Skeletal muscle tissue (tissue), 4 donors: ENCODE measurements around the gene MRPL27. TPM values are rescaled to one million over a fixed set of nuclear protein-coding genes. Genes with fewer than 3 reads are reported as not detected.

ENCODE experiments used
- H3K27ac ChIP-seq: one replicate; pipeline ENCODE4 v1.7.0; 2013; ENCODE audit warnings: mild to moderate bottlenecking, low read depth, low read length, inconsistent platforms
- H3K27me3 ChIP-seq, 3 donors: one replicate each; pipeline ENCODE4 v1.7.0; 2013; ENCODE audit warnings: low read length in 3 of 3; ENCODE audit not compliant: control insufficient read depth in 3 of 3, insufficient read depth in 3 of 3
- H3K36me3 ChIP-seq, 3 donors: one replicate each; pipeline ENCODE4 v1.7.0; 2013; ENCODE audit warnings: low read length in 3 of 3; ENCODE audit not compliant: control insufficient read depth in 3 of 3, insufficient read depth in 3 of 3
- H3K4me1 ChIP-seq, 3 donors: one replicate each; pipeline ENCODE4 v1.7.0; 2013; ENCODE audit warnings: low read length in 3 of 3, mild to moderate bottlenecking in 3 of 3; ENCODE audit not compliant: control insufficient read depth in 3 of 3, insufficient read depth in 3 of 3
- H3K4me3 ChIP-seq, 3 donors: one replicate each; pipeline ENCODE4 v1.7.0; 2013; ENCODE audit warnings: low read length in 3 of 3
- H3K9ac ChIP-seq, 3 donors: one replicate each; pipeline ENCODE4 v1.7.0; 2013; ENCODE audit warnings: low read length in 3 of 3, mild to moderate bottlenecking in 3 of 3, moderate library complexity in 2 of 3, low read depth in 1 of 3
- H3K9me3 ChIP-seq, 3 donors: one replicate each; pipeline ENCODE4 v1.7.0; 2013; ENCODE audit warnings: low read length in 3 of 3; ENCODE audit not compliant: control insufficient read depth in 3 of 3
- total RNA-seq: library from RNA; depleted of rRNA; stranded (reverse); fragments of >200 nt; gene quantifications from one replicate; pipeline ENCODE4 v1.2.3, GENCODE V29; 2014
- donor health status: Osteomylitis.

Gene MRPL27
- total RNA-seq, 1 donor from 2014 or later = 65.2 TPM

DNA sequence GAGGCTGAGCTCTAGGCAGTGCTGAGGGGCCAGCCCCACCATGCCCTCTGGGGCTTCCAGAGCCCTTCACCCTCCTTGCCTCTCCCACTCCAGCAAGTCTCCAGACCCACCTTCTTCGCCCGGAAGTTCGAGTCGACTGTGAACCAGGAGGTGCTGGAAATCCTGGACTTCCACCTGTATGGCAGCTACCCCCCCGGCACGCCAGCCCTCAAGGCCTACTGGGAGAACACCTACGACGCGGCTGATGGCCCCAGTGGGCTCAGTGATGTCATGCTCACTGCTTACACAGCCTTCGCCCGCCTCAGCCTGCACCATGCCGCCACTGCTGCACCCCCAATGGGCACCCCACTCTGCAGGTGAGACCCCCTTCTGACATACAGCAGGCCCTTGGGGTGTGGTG is 16.6 kb downstream of the MRPL27 start:
- peaks cover 51 to 55% (median 54%) of the 10 kb centered on the region in 3 donors for H3K36me3 ChIP-seq
- H3K27ac ChIP-seq = no peak overlapping the region
- no peak overlapping the region for H3K4me3 ChIP-seq
- no peak overlapping the region for H3K9ac ChIP-seq
- H3K27me3 ChIP-seq = no peaks in the 10 kb centered on the region
- peaks cover 0 to 2% (median 0%) of the 10 kb centered on the region in 3 donors for H3K4me1 ChIP-seq
- no peaks in the 10 kb centered on the region for H3K9me3 ChIP-seq

DNA sequence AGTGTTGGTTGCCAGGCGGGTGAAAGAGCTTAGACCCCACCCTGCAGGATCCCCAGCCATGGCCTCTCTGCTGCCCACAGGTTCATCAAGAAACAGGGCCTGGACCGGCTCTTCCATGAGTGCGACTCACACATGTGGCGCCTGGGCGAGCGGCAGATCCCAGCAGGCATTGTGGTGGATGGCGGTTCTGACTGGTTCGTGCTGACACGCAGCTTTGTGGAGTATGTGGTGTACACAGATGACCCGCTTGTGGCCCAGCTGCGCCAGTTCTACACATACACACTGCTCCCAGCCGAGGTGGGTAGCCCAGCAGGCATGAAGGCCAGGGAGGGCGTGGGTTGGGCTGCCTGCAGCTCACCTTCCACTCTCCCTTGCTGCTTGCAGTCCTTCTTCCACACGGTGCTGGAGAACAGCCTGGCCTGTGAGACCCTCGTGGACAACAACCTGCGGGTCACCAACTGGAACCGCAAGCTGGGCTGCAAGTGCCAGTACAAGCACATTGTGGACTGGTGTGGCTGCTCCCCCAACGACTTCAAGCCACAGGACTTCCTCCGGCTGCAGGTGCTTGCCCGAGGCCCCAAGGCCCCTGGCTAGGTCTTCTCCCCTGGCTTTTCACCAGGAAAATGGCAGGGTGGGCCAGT is 17.2 kb downstream of the MRPL27 start:
- H3K9me3 ChIP-seq = no peaks in the 10 kb centered on the region
- peaks cover 48 to 54% (median 54%) of the 10 kb centered on the region in 3 donors for H3K36me3 ChIP-seq
- H3K4me3 ChIP-seq = no peak overlapping the region
- no peak overlapping the region for H3K27ac ChIP-seq
- H3K4me1 ChIP-seq = peaks cover 0 to 2% (median 0%) of the 10 kb centered on the region in 3 donors
- H3K9ac ChIP-seq = no peak overlapping the region
- H3K27me3 ChIP-seq = no peaks in the 10 kb centered on the region

DNA sequence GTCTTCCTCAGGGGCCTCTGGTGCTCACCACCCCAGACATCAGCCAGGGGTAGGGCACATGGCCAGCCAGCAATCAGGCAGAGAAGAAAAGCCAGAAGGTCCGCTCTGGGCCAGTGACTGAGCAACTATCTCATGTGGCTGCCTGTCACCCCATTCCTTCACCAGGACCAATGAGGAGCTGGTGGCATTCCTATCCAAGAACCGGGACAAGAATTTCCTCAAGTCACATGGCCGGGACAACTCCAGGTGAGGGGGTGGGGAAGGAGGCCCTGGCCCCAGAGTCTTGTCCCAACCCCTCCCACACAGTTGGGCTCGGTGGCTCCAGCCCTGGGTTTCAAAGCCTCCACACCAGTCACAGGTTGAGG is 17.7 kb downstream of the MRPL27 start:
- H3K27me3 ChIP-seq = no peaks in the 10 kb centered on the region
- H3K36me3 ChIP-seq = peaks cover 48 to 54% (median 51%) of the 10 kb centered on the region in 3 donors
- no peak overlapping the region for H3K4me3 ChIP-seq
- H3K27ac ChIP-seq = no peak overlapping the region
- H3K9me3 ChIP-seq = no peaks in the 10 kb centered on the region
- H3K9ac ChIP-seq = no peak overlapping the region
- H3K4me1 ChIP-seq = peaks cover 0 to 2% (median 0%) of the 10 kb centered on the region in 3 donors

DNA sequence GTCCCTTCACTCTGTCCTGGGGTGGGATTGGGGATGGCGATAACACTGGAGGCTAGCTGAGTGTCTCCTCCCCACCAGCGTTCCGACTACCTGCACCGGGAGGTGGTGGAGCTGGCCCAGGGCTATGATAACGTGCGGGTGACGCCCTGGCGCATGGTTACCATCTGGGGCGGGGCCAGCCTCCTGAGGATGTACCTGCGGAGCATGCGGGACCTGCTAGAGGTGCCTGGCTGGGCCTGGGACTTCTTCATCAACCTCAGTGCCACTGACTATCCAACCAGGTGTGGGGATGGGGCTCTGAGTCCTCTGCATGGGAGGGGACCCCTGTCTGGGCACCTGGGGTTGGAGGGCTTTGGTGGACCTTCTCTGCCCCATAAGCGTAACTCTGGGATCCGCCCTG is 18.2 kb downstream of the MRPL27 start:
- Histone ChIP-seq H3K27ac (no peak overlapping the region), H3K36me3 (peaks cover 46 to 52% (median 49%) of the 10 kb centered on the region in 3 donors), H3K4me3 (no peak overlapping the region), H3K9me3 (no peaks in the 10 kb centered on the region), H3K4me1 (peaks cover 0 to 2% (median 0%) of the 10 kb centered on the region in 3 donors), H3K27me3 (no peaks in the 10 kb centered on the region), H3K9ac (no peak overlapping the region)

DNA sequence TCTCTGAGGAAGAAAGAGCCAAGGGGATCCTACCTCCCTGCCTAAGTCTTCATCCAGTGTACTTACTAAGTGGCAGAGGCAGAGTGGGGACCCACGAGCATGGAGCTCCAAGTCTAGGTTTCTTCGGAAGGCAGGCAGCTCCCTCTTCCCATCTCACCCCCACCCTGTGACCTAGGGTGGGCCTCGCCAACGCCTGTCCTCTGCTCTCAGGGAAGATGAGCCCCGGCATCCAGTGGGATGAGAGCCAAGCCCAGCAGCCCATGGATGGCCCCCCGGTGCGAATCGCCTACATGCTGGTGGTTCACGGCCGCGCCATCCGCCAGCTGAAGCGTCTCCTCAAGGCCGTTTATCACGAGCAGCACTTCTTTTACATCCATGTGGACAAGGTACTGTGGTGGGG is 18.8 kb downstream of the MRPL27 start:
- Histone ChIP-seq H3K9ac (no peak overlapping the region), H3K4me3 (no peak overlapping the region), H3K9me3 (no peaks in the 10 kb centered on the region), H3K36me3 (peaks cover 44 to 48% (median 45%) of the 10 kb centered on the region in 3 donors), H3K27ac (no peak overlapping the region), H3K27me3 (no peaks in the 10 kb centered on the region), H3K4me1 (no peaks in the 10 kb centered on the region)

DNA sequence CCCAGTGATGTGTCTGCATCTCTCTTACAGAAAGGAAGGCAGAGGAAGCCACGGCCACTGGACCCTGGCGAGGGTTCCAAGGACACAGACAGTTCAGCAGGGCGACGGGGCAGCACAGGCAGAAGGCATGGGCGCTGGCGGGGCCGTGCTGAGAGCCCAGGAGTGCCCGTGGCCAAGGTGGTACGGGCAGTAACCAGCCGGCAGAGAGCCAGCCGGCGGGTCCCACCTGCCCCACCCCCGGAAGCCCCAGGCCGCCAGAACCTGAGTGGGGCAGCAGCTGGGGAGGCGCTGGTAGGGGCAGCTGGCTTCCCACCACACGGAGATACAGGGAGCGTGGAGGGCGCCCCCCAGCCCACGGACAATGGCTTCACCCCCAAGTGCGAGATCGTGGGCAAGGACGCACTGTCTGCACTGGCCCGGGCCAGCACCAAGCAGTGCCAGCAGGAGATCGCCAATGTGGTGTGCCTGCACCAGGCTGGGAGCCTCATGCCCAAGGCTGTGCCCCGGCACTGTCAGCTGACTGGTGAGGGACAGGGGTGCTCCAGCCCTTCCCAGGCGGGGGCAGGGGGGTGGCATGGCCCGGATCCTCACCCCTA is 19.3 kb downstream of the MRPL27 start:
- H3K36me3 ChIP-seq = peaks cover 39 to 45% (median 42%) of the 10 kb centered on the region in 3 donors
- H3K27me3 ChIP-seq = no peaks in the 10 kb centered on the region
- H3K9me3 ChIP-seq = no peaks in the 10 kb centered on the region
- H3K27ac ChIP-seq = no peak overlapping the region
- peaks cover 0 to 2% (median 0%) of the 10 kb centered on the region in 3 donors for H3K4me1 ChIP-seq
- H3K9ac ChIP-seq = no peak overlapping the region
- H3K4me3 ChIP-seq = no peak overlapping the region

DNA sequence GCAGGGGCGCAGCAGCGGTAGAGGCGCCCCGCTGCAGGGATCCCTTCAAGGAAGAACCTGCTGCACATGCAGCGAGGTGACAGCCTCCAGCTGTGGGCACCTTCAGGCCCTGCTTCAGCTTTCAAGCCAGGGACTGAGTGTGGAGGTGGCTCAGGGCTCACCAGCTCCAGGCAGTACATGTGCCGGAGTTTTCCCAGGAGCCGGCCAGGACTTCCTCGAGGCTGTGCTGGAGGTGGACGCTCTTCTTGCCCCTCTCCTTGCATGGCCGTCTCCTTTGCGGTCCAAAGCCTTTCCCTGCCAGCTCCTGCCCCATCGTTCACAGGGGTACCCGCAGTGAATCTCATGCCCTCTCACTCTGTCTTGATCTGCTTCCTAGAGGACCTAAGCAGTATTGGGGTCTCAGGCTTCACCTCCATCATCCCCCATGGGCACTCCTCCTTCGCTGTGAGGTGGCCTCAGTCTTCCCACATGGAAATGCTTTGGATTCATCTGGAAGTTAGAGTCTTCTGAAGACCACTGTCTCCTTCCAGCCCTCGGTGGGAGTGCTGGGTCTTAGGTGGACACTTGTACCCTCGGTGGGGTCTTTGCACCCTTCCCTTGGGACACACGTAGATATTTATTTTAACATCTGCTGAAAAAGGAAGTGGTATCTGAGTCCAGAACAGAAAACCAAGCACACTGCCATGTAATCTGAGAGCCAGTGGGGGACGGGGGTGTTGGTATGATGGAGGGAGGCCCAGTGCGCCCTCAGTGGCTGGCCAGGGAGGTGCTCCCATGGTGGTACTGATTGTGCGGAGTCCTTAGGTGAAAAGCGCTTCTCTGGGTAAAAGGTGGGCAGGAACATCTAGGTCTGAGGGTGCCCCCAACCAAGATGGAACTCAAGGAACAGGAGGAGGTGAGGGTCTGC is 20.0 kb downstream of the MRPL27 start:
- H3K4me3 ChIP-seq = no peak overlapping the region
- H3K27ac ChIP-seq = no peak overlapping the region
- peaks cover 33 to 38% (median 35%) of the 10 kb centered on the region in 3 donors for H3K36me3 ChIP-seq
- no peak overlapping the region for H3K9ac ChIP-seq
- H3K9me3 ChIP-seq = no peaks in the 10 kb centered on the region
- H3K27me3 ChIP-seq = no peaks in the 10 kb centered on the region
- H3K4me1 ChIP-seq = peaks cover 0 to 3% (median 0%) of the 10 kb centered on the region in 3 donors

DNA sequence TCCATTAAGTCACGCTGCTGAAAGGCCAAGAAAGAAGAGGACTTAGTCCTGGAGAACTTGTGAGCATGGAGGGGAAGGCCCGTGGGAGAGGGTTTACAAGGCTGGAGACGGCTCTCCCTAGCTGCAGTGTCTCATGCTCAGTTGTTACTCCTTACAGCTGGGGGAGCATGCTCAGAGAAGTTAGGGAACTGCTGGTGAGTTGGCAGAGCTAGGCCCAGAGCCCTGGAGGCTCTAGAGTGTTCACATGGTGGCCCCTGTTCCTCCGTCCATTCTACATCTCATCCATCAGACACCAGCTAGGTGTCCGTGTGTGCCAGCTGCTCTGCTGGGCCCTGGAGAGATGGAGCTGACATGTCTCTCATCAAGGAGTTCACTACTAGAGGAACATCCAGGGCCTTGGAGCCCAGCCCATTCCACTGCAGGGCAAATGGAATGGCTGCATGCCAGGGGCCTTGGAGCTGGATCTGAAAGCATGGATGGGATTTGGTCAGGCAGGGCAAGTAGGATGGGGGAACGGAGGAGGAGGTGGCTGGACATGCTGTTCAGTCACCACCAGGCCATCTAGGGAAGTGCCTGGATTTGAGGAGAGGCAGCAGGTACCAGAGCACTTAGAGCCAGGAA is 20.8 kb downstream of the MRPL27 start:
- Histone ChIP-seq H3K4me1 (peaks cover 3 to 10% (median 6%) of the 10 kb centered on the region in 3 donors), H3K9me3 (no peaks in the 10 kb centered on the region), H3K4me3 (no peak overlapping the region), H3K27ac (no peak overlapping the region), H3K27me3 (no peaks in the 10 kb centered on the region), H3K9ac (no peak overlapping the region), H3K36me3 (peaks cover 27 to 34% (median 33%) of the 10 kb centered on the region in 3 donors)

DNA sequence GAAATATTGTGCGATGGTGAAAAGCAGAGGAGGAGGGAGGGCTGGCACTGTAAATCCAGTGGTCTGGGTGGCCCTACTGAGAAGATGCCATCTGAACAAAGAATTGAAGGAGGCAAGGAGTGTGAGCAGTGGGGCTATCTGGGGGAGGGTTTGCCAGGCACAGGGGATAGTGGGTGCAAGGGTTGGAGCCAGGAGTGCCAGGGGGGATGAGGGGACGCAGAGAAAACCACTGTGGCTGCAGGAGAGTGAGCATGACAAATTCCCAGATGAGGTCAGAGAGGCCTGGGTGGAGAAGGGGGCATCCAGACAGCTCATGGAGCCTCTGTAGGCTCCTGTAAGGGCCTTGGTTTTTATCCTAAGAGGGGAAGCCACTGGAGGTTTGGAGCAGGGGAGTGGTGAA is 22.3 kb downstream of the MRPL27 start:
- H3K36me3 ChIP-seq = peaks cover 15 to 20% (median 19%) of the 10 kb centered on the region in 3 donors
- no peaks in the 10 kb centered on the region for H3K9me3 ChIP-seq
- no peak overlapping the region for H3K27ac ChIP-seq
- H3K9ac ChIP-seq = no peak overlapping the region
- H3K4me3 ChIP-seq = no peak overlapping the region
- peaks cover 10 to 16% (median 13%) of the 10 kb centered on the region in 3 donors for H3K4me1 ChIP-seq
- no peaks in the 10 kb centered on the region for H3K27me3 ChIP-seq
